Measurements from ENCODE around the gene SLC35A4. TPM values are rescaled to one million over a fixed set of nuclear protein-coding genes. Genes with fewer than 3 reads are reported as not detected.
A peak's percentile ranks its signal among the peaks of the same experiment; 100 is the strongest.

The SLC35A4 gene
- total RNA-seq (2022), result 79.5 and 91.3 TPM in 2 replicates
- Bru-seq, nascent RNA, result percentile 83 among the genes with signal in this experiment
- percentile 94 among the genes with signal in this experiment for BruChase-seq, experiment 1, labeled RNA remaining after a 2-hour chase
- BruChase-seq, experiment 2, labeled RNA remaining after a 6-hour chase, result percentile 98 among the genes with signal in this experiment
- long read RNA-seq, transcript SLC35A4-202 (2 exons, 3,617 nt), result minor isoform, 19 of 227 reads
- long read RNA-seq, transcript SLC35A4-201 (3 exons, 3,041 nt), result major isoform, 191 of 227 reads
- long read RNA-seq, partial matches to known transcripts, result 17 of 227 reads
- long read RNA-seq, other reads (novel, unspliced or antisense), result 0 of 227 reads

GRCh38 chr5:140564196-140565023, at the start of gene SLC35A4, which contains the start of gene APBB3:
TSS of gene SLC35A4 (plus strand) at chr5:140564828. CDS start at chr5:140567170, 2,342 bp downstream.
TSS of gene APBB3 (minus strand) at chr5:140564598. CDS start at chr5:140564245, 353 bp downstream.
- Histone ChIP-seq H3K9me3 (no peaks in the 10 kb centered on the region), H3K4me1 (peaks cover 7% of the 10 kb centered on the region; the same call in 1 of the 2 replicates), H3K27me3 (replicated peaks; ENCODE audit: control insufficient read depth, insufficient read depth, low read length) (no peaks in the 10 kb centered on the region), H3K4me3 (ENCODE audit: low read depth, low read length) (peak within 1 kb of the TSS; percentile 68), H3K36me3 (ENCODE audit: control insufficient read depth, insufficient read depth, low read length) (no peaks in the 10 kb centered on the region; the same call in 1 of the 2 replicates)
- Mint-ChIP-seq H3K27me3 (ENCODE audit: insufficient read depth, unreplicated experiment) (no peaks in the 10 kb centered on the region), H3K4me1 (ENCODE audit: low read depth, unreplicated experiment) (peaks cover 6% of the 10 kb centered on the region), H3K9me3 (ENCODE audit: unreplicated experiment) (no peaks in the 10 kb centered on the region), H3K4me3 (ENCODE audit: unreplicated experiment) (peak within 1 kb of the TSS; percentile 84), H3K27ac (ENCODE audit: unreplicated experiment) (peak within 1 kb of the TSS; percentile 93), H3K36me3 (ENCODE audit: insufficient read depth, unreplicated experiment) (peaks cover 49% of the 10 kb centered on the region)
- intact Hi-C loops (cut with micrococcal nuclease; ENCODE audit: unreplicated experiment), result loop anchor here (1.0 to 5.0 kb wide), 5 partner anchors 17 to 148 kb away; partner anchors contain the start of genes EIF4EBP3, IK, NDUFA2 and TMCO6
- TF ChIP-seq CTCF (IDR thresholded peaks at IDR 0.05; ENCODE audit: insufficient read depth in 1 of 2, low read depth in 1 of 2, low read length in 1 of 2, severe bottlenecking in 1 of 2, unreplicated experiment in 1 of 2), result no peak
- CTCF ChIA-PET, result interaction anchor here (0.6 to 1.0 kb wide), 5 partner anchors 8 to 122 kb away, joined by 3 read pairs; partner anchors contain the start of gene EIF4EBP3
- peak; percentile 96 to 98 for DNase-seq
- POLR2A ChIA-PET, result interaction anchor here (0.5 to 1.1 kb wide), 11 partner anchors 12 to 162 kb away, joined by 3 to 15 read pairs (median 5); partner anchors contain the start of genes EIF4EBP3 and TMCO6
- no TSS peak for BruUV-seq (replicated peaks)

DNA sequence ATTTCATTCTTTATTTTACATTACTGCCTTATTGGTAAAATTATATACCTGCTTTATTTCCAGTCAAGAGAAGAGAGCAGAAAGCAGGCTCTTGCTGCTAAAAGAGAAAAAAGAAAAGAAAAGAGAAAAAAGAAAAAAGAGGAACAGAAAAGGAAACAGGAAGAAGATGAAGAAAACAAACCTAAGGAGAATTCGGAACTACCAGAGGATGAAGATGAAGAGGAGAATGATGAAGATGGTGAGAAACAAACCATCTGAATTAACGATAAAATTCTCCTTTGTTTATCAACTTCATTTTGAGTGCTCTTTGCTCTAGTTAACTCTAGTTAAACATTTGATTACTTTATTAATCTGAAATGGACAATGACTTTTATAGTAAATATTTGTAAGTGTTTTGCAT, 40.6 kb upstream of the SLC35A4 start:
- no TSS peak for BruUV-seq (replicated peaks)
- H3K4me3 Mint-ChIP-seq (ENCODE audit: unreplicated experiment), result no peak overlapping the region
- H3K36me3 Mint-ChIP-seq (ENCODE audit: insufficient read depth, unreplicated experiment), result peaks cover 43% of the 10 kb centered on the region
- Histone ChIP-seq H3K4me3 (ENCODE audit: low read depth, low read length) (no peak overlapping the region), H3K27me3 (replicated peaks; ENCODE audit: control insufficient read depth, insufficient read depth, low read length) (no peaks in the 10 kb centered on the region), H3K4me1 (no peaks in the 10 kb centered on the region), H3K36me3 (ENCODE audit: control insufficient read depth, insufficient read depth, low read length) (peaks cover 4% of the 10 kb centered on the region; the same call in 1 of the 2 replicates), H3K9me3 (no peaks in the 10 kb centered on the region)
- H3K27ac Mint-ChIP-seq (ENCODE audit: unreplicated experiment), result no peak overlapping the region
- ChIA-PET POLR2A (no interaction called here), CTCF (no interaction called here)
- no peaks in the 10 kb centered on the region for H3K4me1 Mint-ChIP-seq (ENCODE audit: low read depth, unreplicated experiment)
- no peak for TF ChIP-seq CTCF (IDR thresholded peaks at IDR 0.05; ENCODE audit: insufficient read depth in 1 of 2, low read depth in 1 of 2, low read length in 1 of 2, severe bottlenecking in 1 of 2, unreplicated experiment in 1 of 2)
- H3K27me3 Mint-ChIP-seq (ENCODE audit: insufficient read depth, unreplicated experiment), result no peaks in the 10 kb centered on the region
- no peaks in the 10 kb centered on the region for H3K9me3 Mint-ChIP-seq (ENCODE audit: unreplicated experiment)
- intact Hi-C loops (cut with micrococcal nuclease; ENCODE audit: unreplicated experiment), result no loop called here
- no peak for DNase-seq

- Histone ChIP-seq H3K9me3 (no peaks in the 10 kb centered on the region), H3K4me3 (ENCODE audit: low read depth, low read length) (no peak overlapping the region), H3K27me3 (replicated peaks; ENCODE audit: control insufficient read depth, insufficient read depth, low read length) (no peaks in the 10 kb centered on the region), H3K4me1 (no peaks in the 10 kb centered on the region), H3K36me3 (ENCODE audit: control insufficient read depth, insufficient read depth, low read length) (no peaks in the 10 kb centered on the region; the same call in 1 of the 2 replicates)
- no peak for DNase-seq
- ChIA-PET POLR2A (no interaction called here), CTCF (no interaction called here)
- no peak for TF ChIP-seq CTCF (IDR thresholded peaks at IDR 0.05; ENCODE audit: insufficient read depth in 1 of 2, low read depth in 1 of 2, low read length in 1 of 2, severe bottlenecking in 1 of 2, unreplicated experiment in 1 of 2)
- H3K27ac Mint-ChIP-seq (ENCODE audit: unreplicated experiment), result no peak overlapping the region
- H3K4me1 Mint-ChIP-seq (ENCODE audit: low read depth, unreplicated experiment), result peaks cover 7% of the 10 kb centered on the region
- no peak overlapping the region for H3K4me3 Mint-ChIP-seq (ENCODE audit: unreplicated experiment)
- H3K27me3 Mint-ChIP-seq (ENCODE audit: insufficient read depth, unreplicated experiment), result no peaks in the 10 kb centered on the region
- H3K9me3 Mint-ChIP-seq (ENCODE audit: unreplicated experiment), result no peaks in the 10 kb centered on the region
- no TSS peak for BruUV-seq (replicated peaks)
- intact Hi-C loops (cut with micrococcal nuclease; ENCODE audit: unreplicated experiment), result no loop called here
- H3K36me3 Mint-ChIP-seq (ENCODE audit: insufficient read depth, unreplicated experiment), result peaks cover 85% of the 10 kb centered on the region
Observed at GRCh38 chr5:140540227-140540626, 24.4 kb upstream of the SLC35A4 start.
